ENCODE data around the gene PCGF1.

- TF ChIP-seq CTCF (IDR thresholded peaks at IDR 0.05; ENCODE audit: low read depth, low read length, poor library complexity, severe bottlenecking) (no peak), EZH2phosphoT487 (IDR thresholded peaks at IDR 0.05; ENCODE audit: borderline replicate concordance, low read length) (no peak)
Measured at GRCh38 chr2:74472945-74473258, 34.6 kb downstream of the PCGF1 start.
